T1000 (cell line): ENCODE measurements around the gene INPP5J.

Experiments used
- DNase-seq: peaks from one replicate; lab custom pipeline; 2025; ENCODE audit warnings: mixed read lengths; lab: John Stamatoyannopoulos, UW

The INPP5J gene

GRCh38 chr22:31124290-31124689, 1.5 kb downstream of the INPP5J start:
- no peak for DNase-seq

DNA sequence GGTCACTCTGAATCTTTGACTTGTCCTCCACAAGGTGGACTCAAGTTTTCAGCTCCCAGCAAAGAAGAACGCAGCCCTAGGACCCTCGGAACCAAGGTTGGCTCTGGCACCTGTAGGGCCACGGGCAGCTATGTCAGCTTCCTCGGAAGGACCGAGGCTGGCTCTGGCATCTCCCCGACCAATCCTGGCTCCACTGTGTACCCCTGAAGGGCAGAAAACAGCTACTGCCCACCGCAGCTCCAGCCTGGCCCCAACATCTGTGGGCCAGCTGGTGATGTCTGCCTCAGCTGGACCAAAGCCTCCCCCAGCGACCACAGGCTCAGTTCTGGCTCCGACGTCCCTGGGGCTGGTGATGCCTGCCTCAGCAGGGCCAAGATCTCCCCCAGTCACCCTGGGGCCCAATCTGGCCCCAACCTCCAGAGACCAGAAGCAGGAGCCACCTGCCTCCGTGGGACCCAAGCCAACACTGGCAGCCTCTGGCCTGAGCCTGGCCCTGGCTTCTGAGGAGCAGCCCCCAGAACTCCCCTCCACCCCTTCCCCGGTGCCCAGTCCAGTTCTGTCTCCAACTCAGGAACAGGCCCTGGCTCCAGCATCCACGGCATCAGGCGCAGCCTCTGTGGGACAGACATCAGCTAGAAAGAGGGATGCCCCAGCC, 2.2 kb downstream of the INPP5J start:
- DNase-seq: no peak

GRCh38 chr22:31125521-31126117, 2.9 kb downstream of the INPP5J start:
- DNase-seq: no peak

DNA sequence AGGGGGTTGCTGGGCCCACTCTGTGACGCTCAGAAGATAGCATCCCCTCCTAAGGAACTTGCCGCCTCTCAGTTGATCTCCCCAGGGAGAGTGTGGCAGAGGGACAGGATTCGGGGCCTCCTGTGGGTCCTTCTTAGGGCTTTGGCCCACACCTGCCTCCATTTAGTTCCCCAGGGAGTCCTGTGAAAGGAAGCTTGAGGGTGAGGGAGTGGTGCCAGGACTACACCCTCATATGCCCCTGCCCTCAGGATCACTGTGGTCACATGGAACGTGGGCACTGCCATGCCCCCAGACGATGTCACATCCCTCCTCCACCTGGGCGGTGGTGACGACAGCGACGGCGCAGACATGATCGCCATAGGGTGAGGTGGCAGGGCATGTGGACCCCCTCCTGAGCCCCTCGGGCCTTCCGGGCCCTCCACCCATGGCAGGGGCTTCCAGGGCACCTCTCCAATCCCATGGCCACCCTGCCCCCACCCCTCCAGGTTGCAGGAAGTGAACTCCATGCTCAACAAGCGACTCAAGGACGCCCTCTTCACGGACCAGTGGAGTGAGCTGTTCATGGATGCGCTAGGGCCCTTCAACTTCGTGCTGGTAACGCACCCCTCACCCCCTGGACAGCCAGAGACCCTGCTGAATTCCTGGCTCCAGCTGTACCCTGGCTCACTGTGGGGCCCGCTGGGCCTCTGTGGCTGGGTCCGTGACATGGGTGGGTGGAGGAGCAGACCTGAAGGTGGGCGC, 3.5 kb downstream of the INPP5J start:
- no peak for DNase-seq

DNA sequence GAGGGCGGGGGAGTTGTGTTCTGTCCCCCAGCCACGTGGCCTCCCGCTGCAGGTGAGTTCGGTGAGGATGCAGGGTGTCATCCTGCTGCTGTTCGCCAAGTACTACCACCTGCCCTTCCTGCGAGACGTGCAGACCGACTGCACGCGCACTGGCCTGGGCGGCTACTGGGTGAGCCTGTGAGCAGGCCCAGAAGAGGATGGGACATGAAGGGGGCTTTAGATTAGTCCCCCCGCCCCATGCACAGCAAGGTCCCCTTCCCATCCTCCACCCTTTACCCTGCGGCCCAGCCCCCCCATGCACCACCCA, 4.1 kb downstream of the INPP5J start:
- no peak for DNase-seq

DNA sequence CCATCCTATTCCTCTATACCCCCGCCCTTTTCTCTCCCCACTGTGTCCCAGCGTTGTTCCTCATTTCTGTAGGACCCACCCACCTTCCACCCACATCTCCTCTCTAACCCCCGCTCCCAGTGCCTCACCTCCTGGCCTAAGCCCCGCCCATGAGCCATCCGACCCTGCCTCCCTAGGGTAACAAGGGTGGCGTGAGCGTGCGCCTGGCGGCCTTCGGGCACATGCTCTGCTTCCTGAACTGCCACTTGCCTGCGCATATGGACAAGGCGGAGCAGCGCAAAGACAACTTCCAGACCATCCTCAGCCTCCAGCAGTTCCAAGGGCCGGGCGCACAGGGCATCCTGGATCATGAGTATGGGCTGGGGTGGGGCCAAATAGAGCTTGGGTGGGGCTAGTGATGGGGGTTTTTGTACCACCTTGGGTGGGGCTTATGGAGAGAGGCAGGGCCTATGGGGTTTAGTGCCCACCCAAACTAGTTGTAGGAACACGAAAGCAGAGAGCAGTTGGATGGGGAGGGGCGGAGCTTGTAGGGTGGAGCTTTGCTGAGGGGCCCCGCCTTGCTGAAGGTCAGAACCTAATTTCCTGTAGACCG, 4.5 kb downstream of the INPP5J start:
- no peak for DNase-seq

DNA sequence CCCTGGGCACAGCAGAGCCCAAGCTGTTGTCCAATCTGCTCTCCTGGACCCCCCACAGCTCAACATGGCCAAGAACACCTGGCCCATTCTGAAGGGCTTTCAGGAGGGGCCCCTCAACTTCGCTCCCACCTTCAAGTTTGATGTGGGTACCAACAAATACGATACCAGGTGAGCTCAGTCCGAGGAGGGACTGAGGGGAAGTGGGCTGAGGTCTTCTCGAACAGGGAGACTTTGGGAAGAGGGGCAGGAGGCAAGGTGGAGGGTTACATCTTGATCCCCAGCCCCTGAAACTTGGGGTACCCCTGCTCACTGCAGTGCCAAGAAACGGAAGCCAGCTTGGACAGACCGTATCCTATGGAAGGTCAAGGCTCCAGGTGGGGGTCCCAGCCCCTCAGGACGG, 5.4 kb downstream of the INPP5J start:
- DNase-seq: no peak

DNA sequence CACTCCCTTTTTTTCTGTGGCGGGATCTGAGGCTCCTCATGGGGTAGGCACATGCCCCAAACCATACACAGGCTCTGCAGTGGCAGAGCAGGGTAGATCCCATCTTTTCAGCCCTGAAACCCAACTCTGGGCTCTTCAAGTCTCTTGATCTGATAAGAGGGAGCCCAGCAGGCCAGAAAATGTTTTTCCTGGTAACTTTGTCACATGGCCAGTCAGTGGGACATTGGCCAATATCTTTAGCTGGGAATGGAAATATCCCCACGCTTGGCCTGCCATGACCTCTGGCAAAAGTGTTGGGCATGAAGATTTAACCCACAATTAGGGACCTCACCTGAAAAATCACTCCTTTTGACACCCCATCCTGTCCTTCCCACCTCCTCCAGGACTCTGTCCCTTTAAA, 8.1 kb downstream of the INPP5J start:
- DNase-seq: no peak

DNA sequence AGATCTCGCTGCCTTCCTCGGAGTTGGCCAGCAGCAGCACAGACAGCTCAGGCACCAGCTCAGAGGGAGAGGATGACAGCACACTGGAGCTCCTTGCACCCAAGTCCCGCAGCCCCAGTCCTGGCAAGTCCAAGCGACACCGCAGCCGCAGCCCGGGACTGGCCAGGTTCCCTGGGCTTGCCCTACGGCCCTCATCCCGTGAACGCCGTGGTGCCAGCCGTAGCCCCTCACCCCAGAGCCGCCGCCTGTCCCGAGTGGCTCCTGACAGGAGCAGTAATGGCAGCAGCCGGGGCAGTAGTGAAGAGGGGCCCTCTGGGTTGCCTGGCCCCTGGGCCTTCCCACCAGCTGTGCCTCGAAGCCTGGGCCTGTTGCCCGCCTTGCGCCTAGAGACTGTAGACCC, 11.1 kb downstream of the INPP5J start:
- DNase-seq: no peak

DNA sequence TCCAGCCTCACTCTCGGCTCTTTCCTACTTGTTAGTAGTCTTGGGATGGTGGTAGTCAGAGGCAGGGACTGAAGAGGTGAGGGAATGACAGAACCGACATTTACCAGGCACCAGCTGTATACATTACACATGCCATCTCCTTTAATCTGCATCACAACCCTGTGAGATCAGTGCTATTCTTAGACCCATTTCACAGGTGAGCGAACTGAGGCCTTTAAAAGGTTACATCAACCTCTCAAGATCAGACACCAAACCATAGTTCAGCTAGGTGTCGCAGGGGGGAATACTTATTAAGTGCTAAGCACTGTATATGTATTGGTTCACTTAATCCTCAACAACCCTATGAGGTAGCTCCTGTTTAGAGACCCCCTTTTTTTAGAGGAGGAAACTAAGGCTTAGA, 11.9 kb downstream of the INPP5J start:
- DNase-seq: no peak

- no peak for DNase-seq
Observed at GRCh38 chr22:31135706-31136105, 12.9 kb downstream of the INPP5J start.

DNA sequence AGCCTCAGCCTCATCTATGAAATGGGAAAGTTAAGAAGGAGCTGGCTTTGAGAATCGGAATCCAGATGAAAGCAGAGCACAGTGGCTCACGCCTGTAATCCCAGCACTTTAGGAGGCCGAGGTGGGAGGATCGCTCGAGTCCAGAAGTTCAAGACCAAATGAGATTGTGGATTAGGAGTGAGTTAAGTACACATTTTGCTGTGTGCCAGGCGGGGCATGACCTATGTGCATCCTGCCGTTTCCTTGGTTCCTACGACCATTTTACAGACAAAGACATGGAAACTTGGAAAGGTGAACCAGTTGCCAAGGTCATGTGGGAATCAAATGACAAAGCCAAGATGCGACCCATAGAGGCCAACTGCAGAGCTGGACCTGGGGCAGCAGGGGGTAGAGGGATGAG, 13.4 kb downstream of the INPP5J start:
- no peak for DNase-seq

- DNase-seq: no peak
Observed at GRCh38 chr22:31136711-31137110, 13.9 kb downstream of the INPP5J start.

- DNase-seq: no peak
Observed at GRCh38 chr22:31137721-31138120, 15.0 kb downstream of the INPP5J start.

GRCh38 chr22:31138126-31138525, 15.4 kb downstream of the INPP5J start:
- no peak for DNase-seq

- no peak for DNase-seq
Observed at GRCh38 chr22:31139066-31139465, 16.3 kb downstream of the INPP5J start.

DNA sequence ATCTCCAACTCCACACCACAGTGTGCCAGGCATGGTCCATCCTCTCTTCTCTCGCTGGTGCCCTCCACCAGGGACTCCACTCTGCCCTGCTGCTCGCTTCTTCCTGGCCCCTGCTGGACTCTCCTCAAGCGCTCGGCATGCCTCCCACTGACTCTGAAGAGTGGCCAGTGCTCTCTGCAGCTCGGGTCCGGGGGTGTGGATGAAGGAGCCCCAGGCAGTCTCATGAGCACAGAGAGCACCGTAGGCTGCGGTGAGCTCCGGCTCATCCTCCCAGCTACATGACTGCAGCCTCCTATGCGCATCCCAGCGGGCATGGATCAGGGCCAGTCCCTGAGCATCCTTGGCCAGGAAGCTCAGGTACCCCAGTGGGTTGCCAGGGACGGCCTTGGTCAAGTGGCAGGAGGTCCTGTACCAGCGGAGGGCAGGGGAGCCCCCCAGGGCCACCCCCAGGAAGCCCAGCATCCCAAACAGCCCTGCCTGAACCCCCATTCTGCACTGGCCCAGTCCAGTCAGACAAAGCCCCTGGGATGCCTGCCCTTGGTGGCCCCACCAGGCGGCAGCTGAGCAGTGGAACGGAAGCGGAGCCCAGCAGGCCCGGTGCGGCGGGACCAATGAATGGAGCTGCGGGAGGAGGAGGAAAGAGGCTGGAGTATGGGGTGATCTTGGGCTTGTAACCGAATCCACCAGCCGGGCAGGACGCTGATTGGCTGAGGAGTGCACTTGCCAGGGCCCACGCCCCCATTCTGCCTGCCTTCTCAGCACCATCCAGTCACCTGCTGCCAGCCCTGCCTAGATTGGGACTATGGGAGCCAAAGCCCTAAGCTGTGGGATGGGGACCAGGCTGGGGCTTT, 17.3 kb downstream of the INPP5J start, which contains the start of gene PLA2G3:
Gene PLA2G3, minus strand, starts transcription at position 643 of the 851 bp plus-strand sequence. Its CDS starts 154 bp downstream, at position 489.
- no peak for DNase-seq

DNA sequence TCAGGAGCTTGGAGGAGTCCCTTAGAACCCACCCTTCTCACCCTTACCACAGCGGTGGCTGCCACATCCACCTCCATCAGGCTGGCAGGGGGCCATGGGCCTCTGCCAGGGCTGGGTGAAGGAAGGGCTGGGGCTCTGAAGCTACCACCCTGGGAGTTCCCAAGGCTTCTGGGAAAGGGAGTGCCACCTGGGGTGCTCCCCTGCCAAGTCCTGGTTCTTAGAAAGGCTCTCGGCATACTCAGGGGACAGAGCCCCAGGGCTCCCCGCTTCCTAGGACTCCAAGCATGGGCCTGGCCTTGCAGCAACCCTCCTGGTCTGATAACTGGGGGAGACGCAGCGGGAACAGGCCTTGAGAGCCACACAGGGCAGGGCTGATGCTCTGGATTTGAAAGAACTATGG, 18.0 kb downstream of the INPP5J start:
- DNase-seq: no peak

GRCh38 chr22:31141551-31141950, 18.8 kb downstream of the INPP5J start:
- no peak for DNase-seq

DNA sequence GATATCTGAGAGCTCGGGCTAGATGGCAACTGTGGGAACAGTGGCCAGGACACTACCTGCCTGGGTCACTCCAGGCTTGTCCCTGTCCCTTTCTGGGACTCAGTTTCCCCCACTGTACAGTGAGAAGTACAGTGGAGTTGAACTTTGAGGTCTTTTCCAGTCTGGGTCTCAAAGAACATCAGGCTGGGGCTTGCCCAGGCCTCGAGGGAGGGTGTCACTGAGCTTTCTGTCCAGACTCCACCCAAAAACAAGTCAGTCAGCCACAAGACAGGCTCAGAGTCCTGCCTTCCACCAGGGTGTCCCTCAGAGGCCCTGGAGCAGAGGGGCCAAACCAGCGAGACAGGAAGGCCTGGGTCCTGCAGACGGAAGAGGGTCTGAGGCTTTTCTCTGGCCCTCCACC, 19.5 kb downstream of the INPP5J start:
- DNase-seq: no peak

GRCh38 chr22:31143038-31143437, 20.3 kb downstream of the INPP5J start:
- no peak for DNase-seq

GRCh38 chr22:31143537-31143936, 20.8 kb downstream of the INPP5J start:
- DNase-seq: no peak
